Activated CD4-positive, alpha-beta T cell treated with anti-CD3 and anti-CD28 coated beads for 24 hours (primary cell): ENCODE results near the gene NR1D2.

Experiments used
- DNase-seq, 2 donors: peaks; one replicate each; pipeline ENCODE4 v3.0.0-alpha.2; 2020; ENCODE audit warnings: low read depth in 2 of 2

Gene NR1D2

GRCh38 chr3:23964537-23965235 is 19.6 kb downstream of the NR1D2 start:
- DNase-seq = no peak

- DNase-seq = no peak
Observed at GRCh38 chr3:23966328-23966727, 21.2 kb downstream of the NR1D2 start.

DNA sequence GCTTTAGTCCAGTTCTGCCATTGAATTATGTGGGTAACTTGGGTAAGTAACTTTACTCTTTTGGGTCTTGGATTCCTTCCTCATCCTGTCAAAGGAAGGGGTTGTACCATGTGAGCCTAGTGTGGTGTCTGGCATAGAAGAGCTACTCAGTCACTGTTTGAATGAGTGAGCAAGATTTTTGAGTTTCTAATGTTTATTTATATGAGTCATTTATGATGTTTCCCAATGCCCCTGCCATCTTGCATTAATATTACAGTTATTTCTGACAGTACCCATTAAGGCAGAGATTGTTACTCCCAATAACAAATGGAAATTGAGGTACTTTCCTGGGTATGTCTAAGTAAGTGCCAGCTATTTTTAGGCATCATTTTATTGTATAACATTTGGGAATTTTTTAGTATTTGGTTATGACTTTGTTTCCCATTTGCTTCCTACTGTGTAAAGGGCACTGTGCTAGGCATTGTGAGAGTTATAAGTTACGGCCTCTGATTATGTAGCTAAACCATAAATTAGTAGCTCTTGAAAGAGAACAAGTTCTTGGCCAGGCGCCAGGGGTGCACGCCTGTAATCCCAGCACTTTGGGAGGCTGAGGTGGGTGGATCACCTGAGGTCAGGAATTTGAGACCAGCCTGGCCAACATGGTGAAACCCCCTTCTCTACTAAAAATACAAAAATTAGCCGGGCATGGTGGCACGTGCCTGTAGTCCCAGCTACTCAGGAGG is 23.5 kb downstream of the NR1D2 start:
- no peak for DNase-seq

GRCh38 chr3:23969393-23969792 is 24.3 kb downstream of the NR1D2 start:
- DNase-seq = no peak

DNA sequence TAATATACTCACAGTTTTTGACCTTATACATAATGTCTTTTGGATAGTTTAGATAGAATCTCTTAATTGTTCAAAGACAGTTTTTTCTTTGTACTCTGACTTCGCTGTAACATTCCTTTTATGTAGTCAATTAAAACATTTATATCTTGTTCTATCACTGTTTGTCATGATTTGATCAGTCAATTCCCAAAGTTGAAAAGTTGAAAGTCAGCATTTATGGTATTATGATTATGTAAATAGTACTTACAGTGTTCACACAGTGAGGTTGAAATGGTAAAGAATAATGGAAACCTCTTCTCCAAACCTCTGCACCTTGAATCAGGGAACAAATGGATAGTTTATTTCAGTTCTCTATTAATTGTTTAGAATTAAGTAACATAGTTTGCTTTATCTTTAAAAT is 26.6 kb downstream of the NR1D2 start:
- no peak for DNase-seq

DNA sequence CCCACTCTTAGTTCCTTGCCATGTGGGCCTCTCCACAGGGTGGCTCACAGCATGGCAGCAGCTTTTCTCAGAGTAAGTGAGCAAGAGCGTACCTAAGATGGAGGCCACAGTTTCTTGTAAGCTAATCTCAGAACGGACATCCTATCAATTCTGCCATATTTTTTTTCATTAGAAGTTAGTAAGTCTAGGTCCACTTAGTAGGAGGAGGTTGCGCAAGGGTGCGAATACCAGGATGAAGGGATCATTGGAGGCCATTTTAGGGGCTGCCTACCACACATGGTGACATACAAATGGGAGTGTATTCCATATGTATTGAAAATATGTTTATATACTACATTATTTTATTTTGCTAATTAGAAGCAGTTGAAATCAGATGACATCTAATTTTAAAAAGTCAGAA is 31.5 kb downstream of the NR1D2 start:
- DNase-seq = no peak

DNA sequence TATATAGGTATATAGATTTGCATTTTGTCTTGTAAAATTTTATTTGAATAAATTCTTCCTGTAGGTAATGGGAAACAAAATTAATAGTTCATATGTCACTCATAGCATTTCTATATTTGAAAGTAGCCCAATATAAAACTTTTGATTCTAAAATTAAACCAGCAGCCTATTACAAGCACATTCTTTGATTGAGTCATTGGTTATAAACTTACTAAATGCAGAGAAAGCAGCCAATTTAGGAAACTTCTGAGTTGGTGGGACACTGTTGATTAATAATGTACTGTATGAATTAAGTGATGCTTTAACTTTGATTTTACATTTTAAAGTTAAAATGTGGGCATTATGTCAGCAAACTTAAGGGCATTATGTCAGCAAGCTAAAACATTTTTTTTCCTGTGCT is 34.5 kb downstream of the NR1D2 start:
- no peak for DNase-seq

GRCh38 chr3:23981136-23981535 is 36.0 kb downstream of the NR1D2 start:
- DNase-seq = no peak

DNA sequence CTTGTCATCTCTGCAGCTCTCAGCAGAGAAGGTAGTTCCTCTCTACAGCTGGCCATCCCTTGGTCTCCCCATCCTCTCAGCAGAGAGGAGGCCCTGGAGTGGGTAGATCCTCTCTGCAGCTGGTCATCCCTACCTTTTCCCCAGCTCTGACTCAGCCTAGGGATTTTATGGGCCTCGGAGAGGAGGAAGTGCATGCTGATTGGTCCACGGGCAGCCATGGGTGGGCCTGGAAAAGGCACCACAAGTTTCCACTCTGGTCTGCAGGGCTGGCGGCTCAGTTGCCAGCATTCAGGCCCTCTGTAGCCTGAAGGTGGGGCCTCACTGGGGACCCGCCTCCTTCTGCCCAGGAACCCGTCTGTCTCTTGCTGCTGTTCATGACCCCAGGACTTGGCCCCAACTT is 36.9 kb downstream of the NR1D2 start:
- no peak for DNase-seq

DNA sequence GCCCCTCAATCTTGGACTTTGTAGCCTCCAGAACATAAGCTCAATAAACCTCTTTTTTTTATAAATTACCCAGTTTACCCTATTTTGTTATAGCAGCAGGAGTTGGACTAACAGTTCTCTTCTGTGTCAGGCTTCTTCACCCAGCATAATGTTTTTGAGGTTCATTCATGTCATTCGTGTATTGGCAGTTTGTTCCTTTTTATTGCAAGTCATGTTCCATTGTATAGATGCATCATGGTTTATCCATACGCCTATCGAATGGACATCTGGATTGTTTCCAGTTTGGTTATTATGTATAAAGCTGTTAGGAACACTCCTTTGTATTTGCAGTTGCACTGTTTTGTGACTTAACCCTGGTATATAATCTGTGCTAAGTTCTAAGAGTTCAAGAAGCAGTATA is 39.8 kb downstream of the NR1D2 start:
- DNase-seq = no peak

DNA sequence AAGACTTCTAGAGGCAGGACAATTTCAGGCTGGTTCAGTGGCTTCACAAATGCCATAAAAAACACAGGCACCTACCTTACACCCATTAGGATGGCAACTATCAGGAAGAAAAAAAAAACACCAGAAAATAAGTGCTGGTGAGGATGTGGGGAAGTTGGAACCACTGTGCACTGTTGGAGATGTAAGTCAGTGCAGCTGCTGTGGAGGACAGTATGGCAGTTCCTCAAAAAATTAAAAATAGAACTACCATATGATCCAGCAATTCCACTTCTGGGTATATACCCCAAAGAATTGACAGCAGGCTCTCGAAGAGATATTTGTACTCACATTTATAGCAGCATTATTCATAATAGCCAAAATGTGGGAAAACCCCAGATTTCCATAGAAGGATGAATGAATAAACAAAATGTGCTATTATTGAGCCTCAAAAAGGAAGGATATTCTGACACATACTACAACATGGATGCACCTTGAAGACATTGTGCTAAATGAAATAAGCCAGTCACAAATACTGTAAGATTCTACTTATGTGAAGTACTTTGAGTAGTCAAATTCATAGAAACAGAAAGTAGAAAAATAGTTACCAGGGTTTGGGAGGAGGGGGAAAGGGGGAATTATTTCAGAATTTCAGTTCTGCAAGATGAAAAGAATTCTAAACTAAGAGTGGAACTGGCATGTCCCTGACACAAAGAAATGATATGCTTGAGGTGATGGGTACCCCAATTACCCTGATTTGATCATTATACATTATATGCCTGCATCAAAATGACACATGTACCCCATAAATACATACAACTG is 40.9 kb downstream of the NR1D2 start:
- DNase-seq = no peak

- DNase-seq = no peak
Observed at GRCh38 chr3:23987356-23987755, 42.3 kb downstream of the NR1D2 start.

- no peak for DNase-seq
Observed at GRCh38 chr3:23991306-23991682, 46.2 kb downstream of the NR1D2 start.

- DNase-seq = no peak
Observed at GRCh38 chr3:23991683-23992628, 46.9 kb downstream of the NR1D2 start.

DNA sequence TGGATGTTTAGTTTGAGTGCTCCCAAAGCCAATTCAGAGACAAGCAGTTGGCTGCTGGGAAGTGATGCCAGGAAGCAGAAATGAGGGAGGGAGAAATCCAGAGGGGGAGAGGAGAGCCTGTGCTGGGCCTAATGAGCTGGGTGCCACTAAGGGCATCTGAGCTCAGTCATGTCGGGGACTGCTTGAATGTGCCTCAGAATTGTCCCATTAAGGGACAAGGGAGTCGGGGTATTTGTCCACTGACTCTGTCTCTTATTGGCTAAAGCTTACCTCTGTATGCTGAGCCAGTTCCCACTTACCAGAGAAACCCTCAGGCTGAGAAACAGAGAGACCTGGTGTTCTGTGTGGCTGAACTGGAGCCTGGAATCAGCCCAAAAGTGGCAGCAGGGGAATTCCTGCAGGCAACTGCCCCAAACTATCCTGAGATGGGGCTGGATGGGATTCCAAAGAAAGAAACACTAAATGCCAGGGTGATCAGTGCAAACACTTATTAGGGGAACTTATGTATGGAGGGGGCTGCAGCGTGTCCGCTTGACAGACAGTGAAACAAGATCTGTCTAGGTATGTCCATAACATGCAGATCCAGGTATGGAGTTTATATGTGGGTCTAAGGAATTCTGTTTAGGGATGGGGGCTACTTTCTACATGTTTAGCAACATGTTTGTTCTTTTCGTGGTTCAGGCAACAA is 48.6 kb downstream of the NR1D2 start:
- no peak for DNase-seq

DNA sequence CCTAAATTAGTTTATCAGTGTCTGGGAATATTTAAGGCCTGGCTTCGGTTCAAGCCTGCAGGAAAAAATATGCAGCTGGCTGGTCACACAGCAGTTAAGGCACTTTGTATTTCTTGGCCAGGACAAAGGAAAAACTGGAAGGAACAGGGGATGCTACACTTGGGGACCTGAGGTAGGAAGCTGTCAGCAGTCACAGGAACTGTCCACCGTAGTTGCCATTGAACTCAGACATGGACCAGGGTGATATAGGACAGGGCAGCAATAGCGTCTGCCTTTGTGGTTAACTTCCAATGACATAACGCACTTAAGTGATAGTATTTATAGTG is 49.1 kb downstream of the NR1D2 start:
- DNase-seq = no peak

DNA sequence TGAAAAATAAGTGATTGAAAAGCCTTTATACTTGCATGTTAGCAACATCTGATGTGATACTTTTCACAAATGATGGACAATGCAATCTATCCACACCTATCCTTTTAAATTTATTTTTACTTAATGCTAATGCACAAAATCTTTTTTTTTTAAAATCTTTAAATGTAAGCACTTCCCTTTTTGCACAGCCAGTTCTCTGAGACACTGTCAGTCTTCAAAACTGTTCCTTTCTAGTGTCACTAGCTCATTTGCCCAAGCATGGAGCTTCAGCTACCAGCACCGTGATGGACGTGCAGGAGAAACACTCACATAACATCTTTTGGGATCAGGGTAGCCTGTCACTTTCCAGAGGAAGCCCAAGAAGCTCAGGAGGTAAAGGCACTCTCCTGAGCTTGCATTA is 50.1 kb downstream of the NR1D2 start:
- no peak for DNase-seq

GRCh38 chr3:23996095-23996524 is 51.0 kb downstream of the NR1D2 start:
- no peak for DNase-seq

GRCh38 chr3:23999012-23999641 is 54.0 kb downstream of the NR1D2 start:
- DNase-seq = peak; percentile 56

GRCh38 chr3:24002129-24002528 is 57.0 kb downstream of the NR1D2 start:
- DNase-seq = no peak

- DNase-seq = no peak
Observed at GRCh38 chr3:24003466-24003865, 58.4 kb downstream of the NR1D2 start.
